ENCODE results near the gene IGF1R. TPM values are rescaled to one million over a fixed set of nuclear protein-coding genes. Genes with fewer than 3 reads are reported as not detected.
A peak's percentile ranks its signal among the peaks of the same experiment; 100 is the strongest.

IGF1R gene
- total RNA-seq, 1 donor from 2014 or later: 151 TPM

DNA sequence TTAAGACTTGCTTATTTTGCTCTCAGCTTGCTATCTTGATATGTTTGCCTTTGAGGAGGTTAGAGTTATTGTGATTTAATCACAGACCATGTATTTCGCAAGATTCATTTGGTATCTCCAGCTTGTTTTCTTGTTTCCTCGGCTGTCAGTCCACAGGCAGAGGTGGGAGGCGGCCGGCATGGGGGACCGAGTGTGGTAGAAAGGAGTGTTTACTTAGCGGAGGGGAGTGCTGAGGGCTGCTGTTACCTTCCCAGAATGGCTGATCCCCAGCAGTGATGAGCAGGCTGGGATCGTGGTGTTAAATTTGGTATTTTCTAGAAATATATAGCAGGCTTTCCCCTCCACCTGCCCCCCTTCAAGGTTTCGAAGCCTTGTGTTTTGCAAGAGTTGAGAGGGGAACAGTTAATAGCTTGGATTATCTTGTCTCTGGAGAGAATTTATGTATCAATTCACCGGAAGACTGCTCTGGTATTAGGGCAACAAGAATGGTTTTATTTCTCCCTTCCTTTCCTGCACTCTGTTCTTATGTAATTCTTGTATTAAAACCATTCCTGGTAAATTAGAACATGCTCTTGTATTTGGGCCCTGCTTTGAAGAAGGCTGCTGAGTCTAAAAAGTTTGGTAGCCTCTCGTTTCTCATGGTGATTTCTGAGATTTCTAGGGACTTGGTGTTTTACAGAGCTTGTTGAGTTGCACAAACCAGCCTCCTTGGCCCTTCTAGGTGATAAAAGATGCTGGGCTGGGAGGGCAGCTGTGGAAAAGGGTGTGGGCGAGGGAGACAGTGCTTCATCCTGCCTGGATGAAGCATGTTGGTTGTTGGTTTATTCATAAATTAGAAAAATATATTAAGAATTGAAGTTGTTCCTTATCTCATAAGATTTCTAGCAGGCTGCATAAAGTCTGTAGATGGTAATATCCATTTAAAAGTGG is 151.4 kb downstream of the IGF1R start:
- Histone ChIP-seq H3K27me3 (no peaks in the 10 kb centered on the region), H3K27ac (peak overlapping the region; percentile 44 to 53), H3K9me3 (no peaks in the 10 kb centered on the region), H3K36me3 (no peaks in the 10 kb centered on the region), H3K4me1 (peaks cover 20 to 43% of the 10 kb centered on the region in 2 donors), H3K4me3 (no peak overlapping the region)
- intact Hi-C loops (cut with DNase I): no loop called here
- DNase-seq (ENCODE audit: low spot score in 2 of 2): no peak
- no peak for TF ChIP-seq CTCF (IDR thresholded peaks at IDR 0.05)

DNA sequence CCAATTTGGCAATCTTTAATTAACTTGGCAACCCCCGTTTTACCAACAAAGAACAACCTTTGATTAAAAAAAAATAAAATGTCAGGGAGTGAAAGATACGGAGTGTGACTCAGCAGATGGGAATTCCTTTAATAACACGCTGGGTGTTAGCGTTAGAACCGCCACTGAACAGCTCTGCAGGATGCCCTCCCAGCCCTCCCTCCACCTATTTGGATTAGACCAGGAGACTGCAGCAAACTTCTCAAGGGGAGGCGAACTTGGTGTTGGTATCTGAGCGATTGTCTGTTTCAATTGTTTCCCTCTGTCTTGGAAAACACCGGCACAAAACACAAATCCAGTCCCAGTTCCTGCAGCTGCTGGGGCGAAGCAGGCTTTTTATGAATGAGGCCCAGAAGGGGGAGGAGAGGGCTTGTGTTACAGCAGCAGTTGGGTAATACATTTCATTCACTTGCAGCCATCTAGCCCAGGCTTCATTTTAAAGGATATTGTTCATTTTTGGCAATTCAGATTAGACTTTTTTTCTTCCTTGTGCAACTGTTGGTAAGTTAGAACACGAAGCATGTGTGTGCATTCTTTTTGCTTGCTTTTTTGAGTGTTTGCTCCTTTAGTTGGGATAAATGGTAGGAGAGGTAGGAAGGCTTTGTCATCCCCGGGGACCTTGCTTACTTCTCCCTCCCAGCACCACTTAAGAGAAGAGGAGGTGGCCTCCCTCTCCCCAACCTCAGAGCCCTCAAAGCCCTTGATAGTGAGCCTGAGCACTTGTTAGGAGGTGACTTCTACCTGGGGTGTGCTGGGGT is 152.3 kb downstream of the IGF1R start:
- H3K36me3 ChIP-seq: no peaks in the 10 kb centered on the region
- H3K27ac ChIP-seq: peak overlapping the region; percentile 44 to 53
- no peaks in the 10 kb centered on the region for H3K27me3 ChIP-seq
- peak overlapping the region in 1 of 2 donors; percentile 46 for H3K4me3 ChIP-seq
- intact Hi-C loops (cut with DNase I): no loop called here
- peaks cover 20 to 46% of the 10 kb centered on the region in 2 donors for H3K4me1 ChIP-seq
- no peaks in the 10 kb centered on the region for H3K9me3 ChIP-seq
- no peak for TF ChIP-seq CTCF (IDR thresholded peaks at IDR 0.05)
- DNase-seq (ENCODE audit: low spot score in 2 of 2): no peak

DNA sequence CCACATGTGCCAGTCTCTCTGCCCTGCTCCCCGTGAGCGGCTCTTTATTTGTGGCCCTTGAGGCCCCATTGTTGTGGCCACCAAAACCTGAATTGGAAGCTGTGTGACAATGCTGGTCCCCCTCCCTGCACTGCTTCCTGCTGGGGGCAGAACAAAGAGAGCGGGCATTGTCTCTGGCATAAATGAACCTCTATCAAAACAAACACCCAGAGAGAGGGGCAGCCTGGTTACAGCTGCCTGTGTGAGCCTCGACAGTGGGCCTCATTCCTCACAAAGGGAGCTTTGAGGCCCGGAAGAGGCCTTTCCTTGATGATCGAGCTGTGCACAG is 152.9 kb downstream of the IGF1R start:
- intact Hi-C loops (cut with DNase I): no loop called here
- TF ChIP-seq CTCF (IDR thresholded peaks at IDR 0.05): no peak
- Histone ChIP-seq H3K27ac (peak overlapping the region; percentile 44 to 53), H3K36me3 (no peaks in the 10 kb centered on the region), H3K9me3 (no peaks in the 10 kb centered on the region), H3K4me1 (peaks cover 20 to 51% of the 10 kb centered on the region in 2 donors), H3K27me3 (no peaks in the 10 kb centered on the region), H3K4me3 (peak overlapping the region in 1 of 2 donors; percentile 46)
- no peak for DNase-seq (ENCODE audit: low spot score in 2 of 2)

- H3K9me3 ChIP-seq: no peaks in the 10 kb centered on the region
- intact Hi-C loops (cut with DNase I): no loop called here
- H3K27me3 ChIP-seq: no peaks in the 10 kb centered on the region
- no peak for DNase-seq (ENCODE audit: low spot score in 2 of 2)
- H3K4me1 ChIP-seq: peaks cover 20 to 61% of the 10 kb centered on the region in 2 donors
- TF ChIP-seq CTCF (IDR thresholded peaks at IDR 0.05): no peak
- no peak overlapping the region for H3K4me3 ChIP-seq
- no peaks in the 10 kb centered on the region for H3K36me3 ChIP-seq
- H3K27ac ChIP-seq: no peak overlapping the region
These were observed 153.8 kb downstream of the IGF1R start for GRCh38 chr15:98802187-98802586.

DNA sequence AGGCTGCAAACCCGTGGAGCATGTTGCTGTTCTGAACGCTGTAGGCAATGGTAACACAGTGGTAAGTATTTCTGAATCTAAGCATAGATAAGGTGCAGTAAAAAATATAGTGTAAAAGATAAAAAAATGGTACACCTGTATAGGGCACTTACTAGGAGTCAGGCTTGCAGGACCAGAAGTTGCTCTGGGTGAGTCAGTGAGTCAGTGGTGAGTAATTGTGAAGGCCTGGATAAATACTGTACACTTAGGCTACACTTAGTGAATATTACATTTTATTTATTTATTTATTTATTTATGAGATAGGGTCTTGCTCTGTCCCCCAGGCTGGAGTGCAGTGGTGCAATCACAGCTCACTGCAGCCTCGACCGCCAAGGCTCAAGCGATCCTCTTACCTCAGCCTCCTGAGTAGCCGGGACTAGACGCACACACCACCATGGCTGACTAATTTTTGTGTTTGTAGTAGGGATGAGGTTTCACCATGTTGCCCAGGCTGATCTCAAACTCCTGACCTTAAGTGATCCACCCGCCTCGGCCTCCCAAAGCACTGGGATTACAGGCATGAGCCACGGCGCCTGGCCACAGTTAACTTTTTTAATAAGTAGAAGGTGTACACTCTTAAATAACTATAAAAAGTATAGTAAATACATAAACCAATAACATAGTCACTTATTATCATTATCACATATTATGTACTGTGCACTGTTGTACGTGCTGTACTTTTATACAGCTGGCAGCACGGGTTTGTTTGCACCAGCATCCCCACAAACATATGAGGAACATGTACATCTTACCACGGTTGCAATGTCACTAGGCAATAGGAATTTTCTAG is 155.1 kb downstream of the IGF1R start:
- no peak for DNase-seq (ENCODE audit: low spot score in 2 of 2)
- intact Hi-C loops (cut with DNase I): no loop called here
- H3K36me3 ChIP-seq: no peaks in the 10 kb centered on the region
- H3K27ac ChIP-seq: no peak overlapping the region
- no peaks in the 10 kb centered on the region for H3K27me3 ChIP-seq
- H3K9me3 ChIP-seq: no peaks in the 10 kb centered on the region
- no peak for TF ChIP-seq CTCF (IDR thresholded peaks at IDR 0.05)
- peaks cover 25 to 64% of the 10 kb centered on the region in 2 donors for H3K4me1 ChIP-seq
- no peak overlapping the region for H3K4me3 ChIP-seq

Data from ascending aorta (tissue), 2 donors.